ENCODE results near the gene KSR1.

DNA sequence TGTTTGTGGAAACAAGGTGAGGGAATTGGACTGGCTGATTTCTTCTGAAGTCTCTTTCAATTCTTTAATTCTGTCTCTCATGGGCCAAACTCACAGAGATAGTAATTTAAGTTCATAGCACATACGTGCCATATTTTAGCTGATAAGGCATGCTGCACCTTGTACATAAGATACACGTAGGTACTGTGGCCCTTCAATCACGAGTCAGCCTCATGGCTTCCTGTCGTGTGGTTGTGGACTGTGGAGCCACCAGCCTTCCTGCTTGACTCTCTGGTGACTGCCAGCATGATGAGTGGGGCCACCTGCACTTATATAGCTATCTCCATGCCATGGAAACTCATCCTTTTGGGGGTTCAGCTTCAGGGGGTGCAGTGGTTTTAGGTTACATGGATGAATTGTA, 25.1 kb downstream of the KSR1 start:
- TF ChIP-seq, protein P1, sequence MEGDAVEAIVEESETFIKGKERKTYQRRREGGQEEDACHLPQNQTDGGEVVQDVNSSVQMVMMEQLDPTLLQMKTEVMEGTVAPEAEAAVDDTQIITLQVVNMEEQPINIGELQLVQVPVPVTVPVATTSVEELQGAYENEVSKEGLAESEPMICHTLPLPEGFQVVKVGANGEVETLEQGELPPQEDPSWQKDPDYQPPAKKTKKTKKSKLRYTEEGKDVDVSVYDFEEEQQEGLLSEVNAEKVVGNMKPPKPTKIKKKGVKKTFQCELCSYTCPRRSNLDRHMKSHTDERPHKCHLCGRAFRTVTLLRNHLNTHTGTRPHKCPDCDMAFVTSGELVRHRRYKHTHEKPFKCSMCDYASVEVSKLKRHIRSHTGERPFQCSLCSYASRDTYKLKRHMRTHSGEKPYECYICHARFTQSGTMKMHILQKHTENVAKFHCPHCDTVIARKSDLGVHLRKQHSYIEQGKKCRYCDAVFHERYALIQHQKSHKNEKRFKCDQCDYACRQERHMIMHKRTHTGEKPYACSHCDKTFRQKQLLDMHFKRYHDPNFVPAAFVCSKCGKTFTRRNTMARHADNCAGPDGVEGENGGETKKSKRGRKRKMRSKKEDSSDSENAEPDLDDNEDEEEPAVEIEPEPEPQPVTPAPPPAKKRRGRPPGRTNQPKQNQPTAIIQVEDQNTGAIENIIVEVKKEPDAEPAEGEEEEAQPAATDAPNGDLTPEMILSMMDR (IDR thresholded peaks at IDR 0.05), result no peak
- TF ChIP-seq, protein P2, sequence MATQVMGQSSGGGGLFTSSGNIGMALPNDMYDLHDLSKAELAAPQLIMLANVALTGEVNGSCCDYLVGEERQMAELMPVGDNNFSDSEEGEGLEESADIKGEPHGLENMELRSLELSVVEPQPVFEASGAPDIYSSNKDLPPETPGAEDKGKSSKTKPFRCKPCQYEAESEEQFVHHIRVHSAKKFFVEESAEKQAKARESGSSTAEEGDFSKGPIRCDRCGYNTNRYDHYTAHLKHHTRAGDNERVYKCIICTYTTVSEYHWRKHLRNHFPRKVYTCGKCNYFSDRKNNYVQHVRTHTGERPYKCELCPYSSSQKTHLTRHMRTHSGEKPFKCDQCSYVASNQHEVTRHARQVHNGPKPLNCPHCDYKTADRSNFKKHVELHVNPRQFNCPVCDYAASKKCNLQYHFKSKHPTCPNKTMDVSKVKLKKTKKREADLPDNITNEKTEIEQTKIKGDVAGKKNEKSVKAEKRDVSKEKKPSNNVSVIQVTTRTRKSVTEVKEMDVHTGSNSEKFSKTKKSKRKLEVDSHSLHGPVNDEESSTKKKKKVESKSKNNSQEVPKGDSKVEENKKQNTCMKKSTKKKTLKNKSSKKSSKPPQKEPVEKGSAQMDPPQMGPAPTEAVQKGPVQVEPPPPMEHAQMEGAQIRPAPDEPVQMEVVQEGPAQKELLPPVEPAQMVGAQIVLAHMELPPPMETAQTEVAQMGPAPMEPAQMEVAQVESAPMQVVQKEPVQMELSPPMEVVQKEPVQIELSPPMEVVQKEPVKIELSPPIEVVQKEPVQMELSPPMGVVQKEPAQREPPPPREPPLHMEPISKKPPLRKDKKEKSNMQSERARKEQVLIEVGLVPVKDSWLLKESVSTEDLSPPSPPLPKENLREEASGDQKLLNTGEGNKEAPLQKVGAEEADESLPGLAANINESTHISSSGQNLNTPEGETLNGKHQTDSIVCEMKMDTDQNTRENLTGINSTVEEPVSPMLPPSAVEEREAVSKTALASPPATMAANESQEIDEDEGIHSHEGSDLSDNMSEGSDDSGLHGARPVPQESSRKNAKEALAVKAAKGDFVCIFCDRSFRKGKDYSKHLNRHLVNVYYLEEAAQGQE (IDR thresholded peaks at IDR 0.05; ENCODE audit: insufficient read depth in 1 of 2, low read depth in 2 of 2, low read length in 1 of 2), result no peak
- TF ChIP-seq POLR2AphosphoS5 (IDR thresholded peaks at IDR 0.05; ENCODE audit: low read depth, low read length) (no peak), TCF7L2 (IDR thresholded peaks at IDR 0.05; ENCODE audit: low read depth, low read length) (no peak), SIN3A (IDR thresholded peaks at IDR 0.05; ENCODE audit: borderline replicate concordance, insufficient read depth, low read depth, low read length) (no peak)

Measured in Panc1 (cell line).